H9 (cell line): Measurements from ENCODE around the gene UGT1A5. TPM values are rescaled to one million over a fixed set of nuclear protein-coding genes. Genes with fewer than 3 reads are reported as not detected.

Experiments
- DNase-seq: peaks from one replicate; pipeline ENCODE4 v3.0.0-alpha.2; 2017
- H2AFZ ChIP-seq: one replicate; pipeline ENCODE4 v1.6.1; 2013; ENCODE audit warnings: mild to moderate bottlenecking, low read length, control low read depth, moderate library complexity
- H2AK5ac ChIP-seq: 2 replicates; pipeline ENCODE4 v1.6.1; 2013; ENCODE audit warnings: low read length, control low read depth, mixed read lengths; ENCODE audit not compliant: insufficient read length
- H2BK120ac ChIP-seq: one replicate; pipeline ENCODE4 v1.6.1; 2013; ENCODE audit warnings: low read depth, mild to moderate bottlenecking, low read length, control low read depth, inconsistent platforms; ENCODE audit not compliant: poor library complexity, severe bottlenecking
- H2BK12ac ChIP-seq: 2 replicates; pipeline ENCODE4 v1.6.1; 2013; ENCODE audit warnings: low read length, control low read depth, mixed read lengths, low read depth; ENCODE audit not compliant: insufficient read length
- H2BK15ac ChIP-seq: 2 replicates; pipeline ENCODE4 v1.6.1; 2013; ENCODE audit warnings: low read depth, low read length, control low read depth
- H2BK20ac ChIP-seq: one replicate; pipeline ENCODE4 v1.6.1; 2013; ENCODE audit warnings: low read depth, mild to moderate bottlenecking, low read length, control low read depth, inconsistent platforms; ENCODE audit not compliant: poor library complexity, severe bottlenecking
- H2BK5ac ChIP-seq: 2 replicates; pipeline ENCODE4 v1.6.1; 2013; ENCODE audit warnings: low read length, control low read depth, mixed read lengths; ENCODE audit not compliant: insufficient read length
- H3K14ac ChIP-seq: 2 replicates; pipeline ENCODE4 v1.6.1; 2013; ENCODE audit warnings: low read length, control low read depth; ENCODE audit not compliant: insufficient read depth
- H3K18ac ChIP-seq: 2 replicates; pipeline ENCODE4 v1.6.1; 2013; ENCODE audit warnings: low read depth, mild to moderate bottlenecking, mixed read lengths, low read length, control low read depth; ENCODE audit not compliant: insufficient read length
- H3K23ac ChIP-seq: 2 replicates; pipeline ENCODE4 v1.6.1; 2013; ENCODE audit warnings: low read length, control low read depth, mixed read lengths, low read depth; ENCODE audit not compliant: insufficient read length
- H3K23me2 ChIP-seq: 2 replicates; pipeline ENCODE4 v1.6.1; 2013; ENCODE audit warnings: low read depth, mild to moderate bottlenecking, mixed read lengths, low read length, control low read depth; ENCODE audit not compliant: insufficient read length, poor library complexity, severe bottlenecking
- H3K27ac ChIP-seq: 2 replicates; pipeline ENCODE4 v1.5.1; 2013; ENCODE audit warnings: low read length, control low read depth, mixed read lengths, low read depth; ENCODE audit not compliant: insufficient read length
- H3K27me3 ChIP-seq: 2 replicates; pipeline ENCODE4 v1.6.1; 2013; ENCODE audit warnings: low read length, control low read depth, inconsistent platforms; ENCODE audit not compliant: insufficient read depth
- H3K4ac ChIP-seq: 2 replicates; pipeline ENCODE4 v1.6.1; 2013; ENCODE audit warnings: low read depth, mild to moderate bottlenecking, control low read depth, inconsistent platforms, low read length, moderate library complexity
- H3K4me1 ChIP-seq: 2 replicates; pipeline ENCODE4 v1.6.1; 2013; ENCODE audit warnings: low read length, control low read depth, inconsistent platforms; ENCODE audit not compliant: insufficient read depth
- H3K4me2 ChIP-seq: 2 replicates; pipeline ENCODE4 v1.6.1; 2013; ENCODE audit warnings: low read length, control low read depth, mixed read lengths; ENCODE audit not compliant: insufficient read length, insufficient read depth
- H3K56ac ChIP-seq: 2 replicates; pipeline ENCODE4 v1.6.1; 2013; ENCODE audit warnings: low read depth, mild to moderate bottlenecking, mixed read lengths, low read length, control low read depth; ENCODE audit not compliant: insufficient read length
- H3K79me1 ChIP-seq: 2 replicates; pipeline ENCODE4 v1.6.1; 2013; ENCODE audit warnings: low read depth, mild to moderate bottlenecking, moderate library complexity, low read length, control low read depth, inconsistent platforms; ENCODE audit not compliant: insufficient read depth, poor library complexity, severe bottlenecking
- H3K79me2 ChIP-seq: 2 replicates; pipeline ENCODE4 v1.6.1; 2013; ENCODE audit warnings: low read length, control low read depth, inconsistent platforms; ENCODE audit not compliant: insufficient read depth
- H3K9ac ChIP-seq: 2 replicates; pipeline ENCODE4 v1.6.1; 2013; ENCODE audit warnings: low read length, control low read depth, mixed read lengths; ENCODE audit not compliant: insufficient read length; ENCODE audit errors: extremely low read depth
- H3K9me3 ChIP-seq: one replicate; pipeline ENCODE4 v1.6.1; 2013; ENCODE audit warnings: low read depth, low read length, inconsistent platforms; ENCODE audit not compliant: control insufficient read depth
- H3T11ph ChIP-seq: one replicate; pipeline ENCODE4 v1.6.1; 2013; ENCODE audit warnings: mild to moderate bottlenecking, low read length, control low read depth, inconsistent platforms
- H4K20me1 ChIP-seq: one replicate; pipeline ENCODE4 v1.6.1; 2013; ENCODE audit not compliant: control insufficient read depth, insufficient read length, insufficient read depth
- H4K5ac ChIP-seq: 2 replicates; pipeline ENCODE4 v1.6.1; 2013; ENCODE audit warnings: low read depth, mild to moderate bottlenecking, mixed read lengths, low read length, control low read depth; ENCODE audit not compliant: insufficient read length
- H4K8ac ChIP-seq: replicated peaks from 2 replicates; pipeline ENCODE4 v1.6.1; 2013; ENCODE audit warnings: low read length, control low read depth, mixed read lengths, low read depth; ENCODE audit not compliant: insufficient read length
- H4K91ac ChIP-seq: 2 replicates; pipeline ENCODE4 v1.6.1; 2013; ENCODE audit warnings: low read depth, mild to moderate bottlenecking, moderate library complexity, mixed read lengths, low read length, control low read depth; ENCODE audit not compliant: insufficient read length
- H3K27ac Mint-ChIP-seq, 3 experiments: 2 replicates in 2 of 3; 3 replicates in 1 of 3; pipeline ENCODE4 v1.8.0; 2020 to 2021; ENCODE audit warnings: mixed read lengths in 3 of 3, mild to moderate bottlenecking in 1 of 3, moderate library complexity in 1 of 3
- H3K27me3 Mint-ChIP-seq: 2 replicates; pipeline ENCODE4 v1.8.0; 2021; ENCODE audit warnings: low read depth, mild to moderate bottlenecking, moderate library complexity, mixed read lengths
- H3K36me3 Mint-ChIP-seq, 3 experiments: 2 replicates in 2 of 3; 3 replicates in 1 of 3; pipeline ENCODE4 v1.8.0; 2020 to 2021; ENCODE audit warnings: low read depth in 3 of 3, mixed read lengths in 3 of 3; ENCODE audit not compliant: insufficient read depth in 1 of 3
- H3K4me1 Mint-ChIP-seq, 2 experiments: 2 replicates each; pipeline ENCODE4 v1.8.0; 2020; ENCODE audit warnings: mixed read lengths in 2 of 2
- H3K4me3 Mint-ChIP-seq, 2 experiments: 2 replicates in 1 of 2; 3 replicates in 1 of 2; pipeline ENCODE4 v1.8.0; 2020 to 2021; ENCODE audit warnings: mild to moderate bottlenecking in 2 of 2, mixed read lengths in 2 of 2, moderate library complexity in 1 of 2
- H3K9me3 Mint-ChIP-seq, 2 experiments: 2 replicates in 1 of 2; 3 replicates in 1 of 2; pipeline ENCODE4 v1.8.0; 2020; ENCODE audit warnings: mild to moderate bottlenecking in 2 of 2, mixed read lengths in 2 of 2, moderate library complexity in 1 of 2
- WGBS: extraction: QIAGEN DNeasy Blood & Tissue Kit; methylation state at CpG from one replicate; pipeline ENCODE4 v1.1.7; 2013; ENCODE audit warnings: missing lambda C conversion rate, low lambda C conversion rate, mixed read lengths; ENCODE audit not compliant: insufficient read length; ENCODE audit errors: extremely low coverage; 5-methylcytosine and 5-hydroxymethylcytosine counted together
- total RNA-seq: library from RNA; stranded (reverse); gene quantifications from 2 replicates; pipeline ENCODE4 v1.2.1, GENCODE V29; 2021
- TF ChIP-seq, protein P1 (sequence below): fragments of 200-600 bp; sonication (generic); conservative IDR thresholded peaks from 3 replicates; pipeline ENCODE4 v1.8.0; 2021; ENCODE audit warnings: antibody characterized with exemption, mild to moderate bottlenecking

UGT1A5 gene
- total RNA-seq, 1 experiment from 2014 or later = not detected

GRCh38 chr2:233779722-233780121 is 67.0 kb downstream of the UGT1A5 start:
- H3K23ac ChIP-seq = no peak overlapping the region

More at GRCh38 chr2:233779722-233780121, 67.0 kb downstream of the UGT1A5 start:
- Histone ChIP-seq H4K8ac (no peak overlapping the region), H3K14ac (no peak overlapping the region; the same call in 1 of the 2 replicates), H4K20me1 (no peaks in the 10 kb centered on the region), H4K91ac (no peak overlapping the region), H3K79me2 (no peaks in the 10 kb centered on the region), H3K27ac (no peak overlapping the region), H2BK5ac (no peak overlapping the region), H3K4ac (no peak overlapping the region), H2BK120ac (no peak overlapping the region), H3K4me2 (no peak overlapping the region), H3K23me2 (no peaks in the 10 kb centered on the region), H3K4me1 (no peaks in the 10 kb centered on the region), H3K79me1 (no peaks in the 10 kb centered on the region), H3K9me3 (peaks cover 4% of the 10 kb centered on the region), H2AFZ (no peak overlapping the region), H2BK15ac (no peak overlapping the region), H2AK5ac (no peak overlapping the region), H2BK20ac (no peak overlapping the region), H2BK12ac (no peak overlapping the region), H3K9ac (no peak overlapping the region), H3K18ac (no peak overlapping the region), H3K27me3 (no peaks in the 10 kb centered on the region), H4K5ac (no peak overlapping the region), H3K56ac (no peak overlapping the region), H3T11ph (no peak overlapping the region)
- no peak for DNase-seq
- Mint-ChIP-seq H3K4me3 (no peak overlapping the region), H3K9me3 (peaks cover 14 to 21% of the 10 kb centered on the region in 2 experiments; a peak in 4 of 5 replicates), H3K27me3 (peaks cover 12% of the 10 kb centered on the region; the same call in 1 of the 2 replicates), H3K4me1 (no peaks in the 10 kb centered on the region), H3K27ac (no peak overlapping the region), H3K36me3 (peaks cover 1 to 4% (median 3%) of the 10 kb centered on the region in 3 experiments; a peak in 4 of 7 replicates)
- no CpG with 5 or more reads among the region's 4 CpGs for WGBS
- TF ChIP-seq, protein P1, sequence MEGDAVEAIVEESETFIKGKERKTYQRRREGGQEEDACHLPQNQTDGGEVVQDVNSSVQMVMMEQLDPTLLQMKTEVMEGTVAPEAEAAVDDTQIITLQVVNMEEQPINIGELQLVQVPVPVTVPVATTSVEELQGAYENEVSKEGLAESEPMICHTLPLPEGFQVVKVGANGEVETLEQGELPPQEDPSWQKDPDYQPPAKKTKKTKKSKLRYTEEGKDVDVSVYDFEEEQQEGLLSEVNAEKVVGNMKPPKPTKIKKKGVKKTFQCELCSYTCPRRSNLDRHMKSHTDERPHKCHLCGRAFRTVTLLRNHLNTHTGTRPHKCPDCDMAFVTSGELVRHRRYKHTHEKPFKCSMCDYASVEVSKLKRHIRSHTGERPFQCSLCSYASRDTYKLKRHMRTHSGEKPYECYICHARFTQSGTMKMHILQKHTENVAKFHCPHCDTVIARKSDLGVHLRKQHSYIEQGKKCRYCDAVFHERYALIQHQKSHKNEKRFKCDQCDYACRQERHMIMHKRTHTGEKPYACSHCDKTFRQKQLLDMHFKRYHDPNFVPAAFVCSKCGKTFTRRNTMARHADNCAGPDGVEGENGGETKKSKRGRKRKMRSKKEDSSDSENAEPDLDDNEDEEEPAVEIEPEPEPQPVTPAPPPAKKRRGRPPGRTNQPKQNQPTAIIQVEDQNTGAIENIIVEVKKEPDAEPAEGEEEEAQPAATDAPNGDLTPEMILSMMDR = no peak
